Pulmonary artery endothelial cell (primary cell): ENCODE data around the gene NLRC5. TPM values are rescaled to one million over a fixed set of nuclear protein-coding genes. Genes with fewer than 3 reads are reported as not detected.

Experiments
- DNase-seq: peaks from one replicate; pipeline ENCODE4 v3.0.0-alpha.2; 2011; ENCODE audit warnings: low read depth, low spot score
- total RNA-seq: library from RNA; depleted of rRNA; stranded (reverse); fragments of >200 nt; gene quantifications from 2 replicates; pipeline ENCODE4 v1.2.3, GENCODE V29; 2014

The NLRC5 gene
- total RNA-seq, 1 donor from 2014 or later: 10.2 TPM

GRCh38 chr16:57123216-57123973 is 134.0 kb downstream of the NLRC5 start:
- DNase-seq: no peak

- no peak for DNase-seq
Measured at GRCh38 chr16:57123974-57124674, 134.8 kb downstream of the NLRC5 start.

GRCh38 chr16:57125376-57125775 is 136.0 kb downstream of the NLRC5 start:
- no peak for DNase-seq

- DNase-seq: no peak
Measured at GRCh38 chr16:57125969-57126368, 136.6 kb downstream of the NLRC5 start.

- no peak for DNase-seq
Measured at GRCh38 chr16:57126411-57126810, 137.1 kb downstream of the NLRC5 start.

- no peak for DNase-seq
Measured at GRCh38 chr16:57127037-57127763, 137.8 kb downstream of the NLRC5 start.

GRCh38 chr16:57127836-57128235 is 138.5 kb downstream of the NLRC5 start:
- no peak for DNase-seq

- no peak for DNase-seq
Measured at GRCh38 chr16:57128771-57129389, 139.5 kb downstream of the NLRC5 start.

GRCh38 chr16:57130950-57131321 is 141.6 kb downstream of the NLRC5 start:
- no peak for DNase-seq

- no peak for DNase-seq
Measured at GRCh38 chr16:57131351-57131970, 142.1 kb downstream of the NLRC5 start.

- no peak for DNase-seq
Measured at GRCh38 chr16:57132470-57132869, 143.1 kb downstream of the NLRC5 start.

GRCh38 chr16:57133031-57133430 is 143.7 kb downstream of the NLRC5 start:
- DNase-seq: no peak

Other genes with a start within 250 kb of the NLRC5 start
- not detected in 2 replicates for gene SLC12A3, start 124.3 kb upstream of the NLRC5 start, total RNA-seq
- gene HERPUD1, start 57.4 kb upstream of the NLRC5 start, total RNA-seq: 43.6 and 129 TPM in 2 replicates
- gene CETP, start 27.6 kb upstream of the NLRC5 start, total RNA-seq: 0.14 and 0.33 TPM in 2 replicates
- gene CPNE2, start 103.0 kb downstream of the NLRC5 start, total RNA-seq: 70.8 and 73.7 TPM in 2 replicates
- 67.7 and 79.1 TPM in 2 replicates for gene PSME3IP1, start 196.5 kb downstream of the NLRC5 start, total RNA-seq
- gene RSPRY1, start 196.8 kb downstream of the NLRC5 start, total RNA-seq: 65.5 and 90.7 TPM in 2 replicates